GM21367 (cell line): ENCODE measurements around the gene SLX1A.
"Not testable (repeated sequence)": the region's sequence is repeated elsewhere in the genome, so short reads cannot be mapped to it uniquely, and the experiment has no call there.

Experiments used
- ATAC-seq: cut with Tn5 transposase; IDR thresholded peaks from one replicate; pipeline ENCODE4 v1.9.1; 2021; ENCODE audit not compliant: unreplicated experiment

SLX1A gene

DNA sequence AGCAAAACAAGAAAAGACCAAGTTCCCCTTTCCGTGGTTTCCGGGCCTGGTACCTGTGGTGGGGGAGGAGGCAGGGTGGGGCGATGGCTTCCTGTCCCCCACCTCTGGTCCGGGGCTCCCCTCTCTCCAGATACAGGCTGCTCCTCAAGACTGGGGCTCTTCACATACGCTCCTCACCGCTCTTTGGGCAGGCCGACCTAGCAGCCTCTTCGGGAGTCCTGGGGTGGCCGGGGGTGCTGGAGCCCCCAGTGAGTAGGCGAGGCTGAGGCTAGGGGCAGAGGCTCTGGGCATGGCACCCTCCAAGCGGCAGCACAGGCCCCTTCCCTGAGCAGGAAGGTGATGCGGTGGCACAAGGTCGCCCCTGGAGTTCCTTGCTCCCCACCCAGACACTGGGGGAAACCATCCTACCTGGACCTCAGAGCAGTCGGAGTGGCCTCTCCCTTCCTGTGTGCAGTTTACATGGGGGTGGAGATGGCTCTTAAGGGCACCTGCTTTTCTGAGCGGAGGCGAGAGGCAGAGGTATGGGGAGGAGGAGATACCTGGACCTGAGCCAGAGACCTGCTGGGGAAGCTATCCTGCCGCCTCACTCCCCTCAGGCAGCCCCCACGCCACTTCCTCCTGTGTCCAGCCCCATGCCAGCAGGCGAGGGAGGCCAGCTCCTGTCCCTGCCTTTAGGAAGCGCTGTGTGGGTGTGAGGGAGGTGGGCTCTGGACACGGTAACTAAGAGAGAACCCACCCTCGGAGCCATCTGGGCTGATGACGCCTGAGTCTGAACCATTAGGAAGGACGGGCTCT, 9.4 kb upstream of the SLX1A start:
- peak; percentile 15 for ATAC-seq

- no peak for ATAC-seq
Measured at GRCh38 chr16:30184891-30185682, 8.6 kb upstream of the SLX1A start.

- ATAC-seq = no peak
Measured at GRCh38 chr16:30185683-30186421, 7.8 kb upstream of the SLX1A start.

DNA sequence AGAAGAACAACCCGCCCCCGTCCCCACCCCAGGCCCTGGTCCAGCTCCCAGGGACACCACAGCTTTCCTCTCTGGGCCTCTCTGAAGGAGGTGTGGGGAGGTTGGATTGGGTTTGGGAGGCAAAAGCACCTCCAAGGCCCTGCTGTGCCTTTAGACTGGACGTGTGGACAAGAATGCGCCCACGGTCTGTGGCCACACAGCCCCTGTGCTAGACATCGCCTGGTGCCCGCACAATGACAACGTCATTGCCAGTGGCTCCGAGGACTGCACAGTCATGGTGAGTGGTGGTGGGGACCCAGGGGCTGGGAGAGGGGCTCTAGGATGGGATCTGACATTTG, 7.3 kb upstream of the SLX1A start:
- no peak for ATAC-seq

GRCh38 chr16:30186782-30187555, 6.7 kb upstream of the SLX1A start:
- no peak for ATAC-seq

DNA sequence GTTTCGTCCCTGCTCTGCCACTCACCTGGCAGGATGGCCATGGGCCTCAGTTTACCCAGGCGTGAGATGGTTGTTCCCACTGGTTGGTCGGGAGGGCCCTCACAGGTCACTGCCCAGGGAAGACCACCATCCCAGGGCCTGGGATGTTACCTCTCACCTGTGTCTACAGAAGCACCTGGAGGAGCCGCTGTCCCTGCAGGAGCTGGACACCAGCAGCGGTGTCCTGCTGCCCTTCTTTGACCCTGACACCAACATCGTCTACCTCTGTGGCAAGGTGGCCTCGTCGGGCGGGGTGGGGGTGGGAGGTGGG, 6.2 kb upstream of the SLX1A start:
- no peak for ATAC-seq

DNA sequence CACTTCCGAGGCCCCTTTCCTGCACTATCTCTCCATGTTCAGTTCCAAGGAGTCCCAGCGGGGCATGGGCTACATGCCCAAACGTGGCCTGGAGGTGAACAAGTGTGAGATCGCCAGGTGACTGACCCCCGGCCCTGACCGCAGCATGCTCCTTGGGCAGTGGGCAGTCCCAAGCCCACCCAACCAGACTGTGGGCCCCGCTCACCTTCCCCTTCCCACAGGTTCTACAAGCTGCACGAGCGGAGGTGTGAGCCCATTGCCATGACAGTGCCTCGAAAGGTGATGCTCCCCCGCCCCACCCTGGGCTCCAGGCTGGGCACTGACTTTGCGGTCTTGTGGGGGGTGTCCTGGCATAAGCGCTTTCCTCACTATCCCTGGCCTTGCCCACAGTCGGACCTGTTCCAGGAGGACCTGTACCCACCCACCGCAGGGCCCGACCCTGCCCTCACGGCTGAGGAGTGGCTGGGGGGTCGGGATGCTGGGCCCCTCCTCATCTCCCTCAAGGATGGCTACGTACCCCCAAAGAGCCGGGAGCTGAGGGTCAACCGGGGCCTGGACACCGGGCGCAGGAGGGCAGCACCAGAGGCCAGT, 5.6 kb upstream of the SLX1A start:
- no peak for ATAC-seq

GRCh38 chr16:30191158-30191557, 2.5 kb upstream of the SLX1A start:
- ATAC-seq = not testable (repeated sequence)

DNA sequence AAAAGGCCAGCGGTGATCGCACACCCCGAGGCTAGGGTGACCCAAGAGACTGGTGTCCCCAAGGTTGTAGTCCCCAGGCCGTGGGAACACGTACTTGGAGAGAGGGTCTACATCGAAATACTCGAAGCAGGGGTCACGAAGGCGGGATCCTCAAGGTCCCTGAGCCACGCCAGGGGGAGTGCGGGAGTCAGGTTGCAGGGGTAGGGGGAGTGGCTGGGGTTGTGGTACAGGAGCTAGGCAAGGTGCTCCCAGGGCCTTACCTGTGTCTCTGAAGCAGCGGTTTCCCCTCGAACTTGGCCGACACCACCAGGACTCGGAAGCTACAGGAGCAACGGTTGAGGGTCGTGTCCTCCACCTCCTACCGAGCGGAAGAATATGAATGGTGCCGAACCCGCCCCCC, 577 bp upstream of the SLX1A start:
- peak; percentile 16 for ATAC-seq

DNA sequence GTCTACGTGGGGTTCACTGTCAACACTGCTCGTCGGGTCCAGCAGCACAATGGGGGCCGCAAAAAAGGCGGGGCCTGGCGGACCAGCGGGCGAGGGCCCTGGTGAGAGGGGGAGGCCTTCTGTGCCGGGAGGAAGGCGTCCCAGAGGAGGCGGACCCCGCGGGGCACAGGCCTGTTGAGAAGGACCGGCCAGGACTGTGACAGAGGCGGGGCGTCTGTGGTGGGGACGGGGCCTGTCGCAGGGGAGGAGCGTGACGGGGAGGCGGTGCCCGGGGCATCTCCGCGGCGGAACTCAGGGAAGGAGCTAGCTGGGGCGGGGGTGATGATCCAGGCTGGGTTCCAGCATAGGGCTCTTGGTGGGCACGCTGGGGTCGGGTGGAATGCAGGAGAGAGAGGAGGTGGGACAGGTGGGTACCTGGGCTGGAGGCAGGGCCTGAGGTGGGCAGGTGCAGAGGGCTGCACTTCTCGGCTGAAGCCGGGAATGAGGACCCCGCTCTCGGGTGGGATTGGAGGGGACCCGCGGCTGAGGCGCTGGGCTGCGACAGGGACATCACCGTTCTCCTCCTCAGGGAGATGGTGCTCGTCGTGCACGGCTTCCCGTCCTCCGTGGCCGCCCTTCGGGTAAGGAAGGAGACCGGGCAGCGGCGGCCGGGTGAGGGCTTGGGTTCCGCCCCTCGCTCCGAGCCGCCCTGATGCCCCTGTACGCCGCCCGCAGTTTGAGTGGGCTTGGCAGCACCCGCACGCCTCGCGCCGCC, 674 bp downstream of the SLX1A start:
- peak; percentile 40 for ATAC-seq

- not testable (repeated sequence) for ATAC-seq
Measured at GRCh38 chr16:30197001-30197400, 3.3 kb downstream of the SLX1A start.

GRCh38 chr16:30199049-30199448, 5.4 kb downstream of the SLX1A start, which contains the start of gene SULT1A3:
Gene SULT1A3 (plus strand): TSS chr16:30199255. CDS start chr16:30200729, 1,474 bp downstream.
- not testable (repeated sequence) for ATAC-seq

- ATAC-seq = not testable (repeated sequence)
Measured at GRCh38 chr16:30199608-30200343, 6.1 kb downstream of the SLX1A start.

GRCh38 chr16:30205541-30206236, 12.0 kb downstream of the SLX1A start:
- not testable (repeated sequence) for ATAC-seq

- ATAC-seq = not testable (repeated sequence)
Measured at GRCh38 chr16:30206252-30206651, 12.6 kb downstream of the SLX1A start.

DNA sequence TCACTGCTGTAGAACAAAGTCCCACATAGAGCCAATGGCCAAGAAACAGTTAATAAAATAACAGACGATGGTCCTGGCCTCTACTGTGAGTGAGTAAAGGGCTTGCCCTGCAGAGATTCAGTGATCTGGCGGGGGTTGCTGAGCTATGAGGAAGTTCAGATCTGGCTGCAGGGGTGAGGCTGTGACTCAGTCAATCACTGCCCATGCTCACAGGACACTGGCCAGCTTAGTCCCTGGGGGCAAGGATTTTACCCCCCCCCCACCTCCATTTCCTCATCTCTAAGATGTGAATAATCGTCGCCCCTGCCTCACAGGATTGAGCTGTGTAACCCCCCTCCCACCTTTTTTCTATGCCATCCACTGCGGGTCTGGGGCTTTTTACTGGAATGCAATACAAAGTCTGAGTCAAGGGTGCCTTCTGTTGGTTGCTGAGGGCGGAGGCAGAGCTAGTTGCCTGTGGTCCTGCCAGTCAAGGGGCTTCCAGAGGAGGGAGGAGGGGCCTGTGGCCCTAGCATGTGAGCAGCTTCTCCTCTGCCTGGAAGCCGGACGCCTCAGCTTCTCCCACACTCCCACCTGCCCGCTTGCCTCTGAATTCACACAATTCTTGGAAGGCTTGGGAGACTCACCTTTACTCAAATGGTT, 13.5 kb downstream of the SLX1A start:
- not testable (repeated sequence) for ATAC-seq

DNA sequence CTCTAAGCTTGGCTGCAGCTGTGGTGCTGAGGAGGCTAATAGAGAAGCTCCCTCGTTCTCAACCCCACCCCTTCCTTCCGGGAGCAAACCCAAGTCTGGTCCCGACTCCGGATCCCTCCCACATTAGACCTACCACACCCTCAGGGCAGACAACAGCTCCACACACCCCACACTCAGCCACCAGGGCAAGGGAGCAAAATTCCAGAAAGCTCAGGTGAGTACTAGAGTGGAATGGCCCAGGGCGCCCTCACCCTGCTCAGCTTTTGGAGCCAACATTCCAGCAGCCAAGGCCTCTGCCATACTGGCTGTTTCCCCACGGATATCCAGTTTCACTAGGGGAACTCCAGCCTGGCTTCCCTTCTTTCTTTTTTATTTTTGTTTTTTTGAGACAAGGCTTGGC, 15.4 kb downstream of the SLX1A start:
- not testable (repeated sequence) for ATAC-seq

GRCh38 chr16:30211414-30211813, 17.7 kb downstream of the SLX1A start:
- not testable (repeated sequence) for ATAC-seq
